A673 (cell line): ENCODE results near the gene HLCS.

Experiments used
- CTCF ChIP-seq: fragments of 300-800, 200-600 bp; sonication (generic); conservative IDR thresholded peaks from 2 replicates; pipeline ENCODE4 v1.5.1; 2017; ENCODE audit warnings: low read depth, mild to moderate bottlenecking, antibody characterized with exemption, low read length, moderate library complexity, mixed read lengths
- EZH2 ChIP-seq: fragments of 200-600 bp; sonication (generic); IDR thresholded peaks from 2 replicates; pipeline ENCODE4 v1.6.1; 2017; ENCODE audit warnings: borderline replicate concordance, low read depth, mild to moderate bottlenecking, mixed read lengths, antibody characterized with exemption, low read length; ENCODE audit not compliant: poor library complexity, severe bottlenecking

GRCh38 chr21:36974851-36975192, 8.4 kb upstream of the HLCS start:
- TF ChIP-seq CTCF (no peak), EZH2 (no peak)
